ENCODE measurements around the gene XRCC5. TPM values are rescaled to one million over a fixed set of nuclear protein-coding genes. Genes with fewer than 3 reads are reported as not detected.

Gene XRCC5
- polyA plus RNA-seq, 10 donors, result 137 to 205 (median 170) TPM

GRCh38 chr2:216082117-216082711 lies 26.9 kb upstream of the XRCC5 start:
- DNase-seq, result no peak

DNA sequence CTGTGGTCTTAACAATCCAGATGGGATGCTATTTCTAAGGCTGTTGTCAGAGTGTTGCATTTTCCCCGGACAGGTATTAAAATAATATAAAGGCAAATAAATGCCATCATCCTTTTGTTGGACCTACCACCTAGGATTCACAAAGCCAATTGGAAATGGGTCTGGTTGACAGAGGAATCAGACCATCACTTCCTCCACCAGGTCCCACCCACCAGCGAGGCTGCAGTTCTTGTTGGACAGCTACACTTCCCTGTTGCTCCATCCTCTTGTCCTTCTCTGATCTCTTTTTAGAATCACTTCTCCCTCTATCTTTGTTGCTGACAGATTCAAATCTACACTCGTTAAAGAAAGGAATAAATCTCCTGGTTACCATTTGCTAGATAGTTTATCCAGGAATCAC lies 26.3 kb upstream of the XRCC5 start:
- peak in 1 of 3 donors; percentile 32 for DNase-seq

- DNase-seq, result peak; percentile 43 to 72 (median 63)
These were observed 25.5 kb upstream of the XRCC5 start for GRCh38 chr2:216083464-216084281.

GRCh38 chr2:216084547-216084946 lies 24.6 kb upstream of the XRCC5 start:
- no peak for DNase-seq

DNA sequence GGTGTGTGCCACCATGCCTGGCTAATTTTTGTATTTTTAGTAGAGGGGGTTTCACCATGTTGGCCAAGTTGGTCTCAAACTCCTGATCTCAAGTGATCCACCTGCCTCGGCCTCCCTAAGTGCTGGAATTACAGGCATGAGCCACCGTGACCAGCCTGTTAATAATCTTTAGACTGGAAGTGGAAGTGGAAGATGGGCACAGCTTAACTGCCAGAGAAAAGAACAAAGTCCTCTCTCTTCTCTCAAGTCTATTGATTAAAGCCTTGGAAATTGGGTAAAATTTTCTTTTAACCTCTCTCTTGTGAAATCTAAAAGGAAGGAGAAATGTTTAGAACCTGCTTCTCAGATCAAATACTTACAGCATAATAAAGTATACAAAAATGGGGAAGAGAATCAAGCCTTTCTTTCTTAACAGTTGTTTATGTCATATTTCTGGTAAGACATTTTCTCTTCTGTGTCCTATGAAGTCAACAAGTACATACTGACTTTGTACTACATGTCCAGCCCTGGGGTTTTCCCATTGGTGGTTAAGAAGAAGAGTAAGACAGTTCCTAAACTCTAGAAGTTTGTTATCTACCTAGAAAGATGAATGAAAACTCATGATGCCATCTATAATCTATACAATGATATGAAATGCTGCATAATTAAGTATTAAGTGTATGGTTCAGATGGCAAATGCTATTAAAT lies 22.8 kb upstream of the XRCC5 start:
- no peak for DNase-seq

GRCh38 chr2:216090369-216090786 lies 18.8 kb upstream of the XRCC5 start:
- no peak for DNase-seq

DNA sequence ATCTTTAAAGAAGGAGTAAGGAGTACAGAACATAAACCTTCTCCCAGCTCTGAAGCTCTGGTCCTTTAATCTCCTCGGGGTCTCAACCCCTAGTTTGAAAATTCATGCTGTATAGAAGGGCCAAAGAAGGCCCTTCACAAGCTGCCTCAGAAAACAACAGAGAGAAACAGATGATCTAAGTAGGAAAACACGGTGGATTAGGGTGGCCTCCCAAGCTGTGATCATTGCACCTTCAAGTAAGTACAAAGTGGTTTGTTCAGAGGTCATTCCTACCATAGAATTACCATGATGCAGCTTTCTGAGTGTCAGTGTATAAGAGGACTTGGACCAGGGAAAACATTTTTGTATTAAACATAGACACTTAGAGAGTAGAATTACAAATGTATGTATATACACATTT lies 16.5 kb upstream of the XRCC5 start:
- DNase-seq, result no peak

- DNase-seq, result no peak
These were observed 14.4 kb upstream of the XRCC5 start for GRCh38 chr2:216094701-216095100.

DNA sequence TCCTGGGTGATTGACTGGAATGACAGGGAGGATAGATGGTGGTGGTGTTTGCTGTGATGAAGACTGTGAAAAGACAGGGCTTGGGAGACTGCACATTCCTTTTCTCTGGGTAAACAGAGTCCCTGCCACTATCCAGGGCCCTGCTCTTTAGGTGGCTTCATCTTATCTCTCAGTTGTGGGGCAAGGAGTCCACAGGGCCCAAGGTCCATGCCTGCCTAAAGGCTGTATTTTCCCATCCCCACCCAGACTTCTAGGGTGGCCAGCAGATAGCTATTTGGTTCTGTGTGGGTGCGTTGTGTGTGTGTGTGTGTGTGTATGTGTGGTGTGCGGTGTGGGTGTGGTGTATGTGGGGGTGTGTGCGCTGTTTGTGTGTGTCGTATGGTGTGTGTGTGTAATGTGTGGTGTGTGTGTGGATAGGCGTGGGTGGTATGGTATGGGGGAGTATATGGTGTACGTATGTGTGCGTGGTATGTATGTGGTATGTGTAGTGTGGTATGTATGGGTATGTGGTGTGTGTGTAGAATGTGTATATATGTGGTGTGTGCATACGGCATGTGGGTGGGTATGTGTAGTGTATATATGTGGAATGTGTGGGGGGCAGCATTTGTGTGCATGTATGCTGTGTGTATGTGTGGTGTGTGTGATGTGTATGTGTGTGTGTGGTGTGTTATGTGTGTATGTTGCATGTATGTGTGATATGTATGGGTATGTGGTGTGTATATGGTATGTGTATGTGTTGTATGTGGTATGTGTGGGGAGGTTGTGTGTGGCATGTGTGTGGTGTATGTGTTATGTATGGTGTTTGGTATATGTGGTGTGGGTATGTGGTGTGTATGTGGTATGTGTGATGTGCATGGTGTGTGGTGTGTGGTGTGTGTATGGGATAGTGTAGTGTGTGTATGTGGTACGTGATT lies 10.5 kb upstream of the XRCC5 start:
- DNase-seq, result no peak

DNA sequence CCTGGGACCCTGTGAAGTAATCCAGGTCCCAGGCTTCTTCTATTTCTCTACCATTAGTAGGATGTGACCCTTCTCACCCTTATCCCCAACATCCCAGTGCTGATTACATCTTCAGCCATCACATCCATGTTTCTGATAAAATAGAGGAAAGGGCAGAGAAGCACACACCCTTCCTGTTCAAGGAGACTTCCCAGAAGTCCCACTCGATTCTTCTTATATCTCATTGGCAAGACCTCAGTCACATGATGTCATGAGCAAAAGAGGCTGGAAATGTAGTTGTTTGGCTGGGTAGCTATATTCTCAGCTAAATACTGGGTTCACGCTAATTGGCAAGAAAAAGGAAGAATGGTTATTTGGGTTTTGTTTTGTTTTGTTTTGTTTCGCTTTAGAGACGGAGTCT lies 8.0 kb upstream of the XRCC5 start:
- DNase-seq, result no peak

DNA sequence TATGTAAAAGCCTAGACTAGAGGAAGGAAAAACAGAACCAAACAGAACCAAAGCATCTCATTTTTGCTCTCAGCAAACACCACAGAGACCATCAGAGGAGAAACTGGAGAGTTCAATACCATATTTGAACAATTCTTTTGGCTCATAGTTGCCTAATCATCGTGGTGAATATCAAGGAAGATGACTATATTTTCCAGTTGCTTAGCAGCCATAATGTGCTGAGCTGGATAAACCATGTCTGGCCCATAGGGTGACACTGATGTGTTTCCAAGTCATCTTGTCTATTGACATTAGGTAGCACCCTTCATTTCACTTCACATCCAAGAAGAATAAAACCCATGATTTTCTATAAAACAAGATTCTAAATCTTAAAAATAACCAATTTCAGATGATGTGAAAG lies 5.9 kb upstream of the XRCC5 start:
- no peak for DNase-seq

DNA sequence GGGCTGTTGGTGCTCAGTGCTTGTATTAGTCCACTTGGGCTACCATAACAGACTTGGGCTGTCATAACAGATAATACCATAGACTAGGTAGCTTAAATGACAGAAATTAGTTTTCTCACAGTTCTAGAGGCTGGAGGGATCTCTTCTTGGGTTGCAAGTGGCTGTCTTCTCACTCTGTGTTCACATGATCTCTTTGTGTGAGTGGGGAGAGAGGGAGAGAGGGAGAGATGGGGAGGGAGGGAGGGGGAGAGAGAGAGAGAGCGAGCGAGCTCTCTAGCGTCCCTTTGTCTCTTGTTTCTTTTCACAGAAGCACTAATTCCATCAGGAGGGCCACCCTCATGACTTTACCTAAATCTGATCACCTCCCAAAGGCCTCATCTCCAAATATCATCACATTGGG lies 4.5 kb upstream of the XRCC5 start:
- no peak for DNase-seq

DNA sequence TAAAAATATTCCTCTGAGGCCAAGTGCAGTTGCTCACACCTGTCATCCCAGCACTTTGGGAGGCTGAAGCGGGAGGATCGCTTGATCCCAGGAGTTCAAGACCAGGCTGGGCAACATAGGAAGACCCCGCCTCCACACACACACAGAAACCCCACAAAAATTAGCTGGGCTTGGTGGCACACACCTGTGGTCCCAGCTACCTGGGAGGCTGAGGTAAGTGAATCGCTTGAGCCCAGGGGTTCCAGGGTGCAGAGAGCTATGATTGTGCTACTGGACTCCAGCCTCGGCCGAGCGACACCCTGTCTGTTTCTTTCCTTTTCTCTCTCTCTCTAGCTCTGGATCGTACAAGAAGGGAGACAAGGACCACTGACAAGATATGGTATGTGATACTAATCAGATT lies 1.8 kb upstream of the XRCC5 start:
- DNase-seq, result no peak

DNA sequence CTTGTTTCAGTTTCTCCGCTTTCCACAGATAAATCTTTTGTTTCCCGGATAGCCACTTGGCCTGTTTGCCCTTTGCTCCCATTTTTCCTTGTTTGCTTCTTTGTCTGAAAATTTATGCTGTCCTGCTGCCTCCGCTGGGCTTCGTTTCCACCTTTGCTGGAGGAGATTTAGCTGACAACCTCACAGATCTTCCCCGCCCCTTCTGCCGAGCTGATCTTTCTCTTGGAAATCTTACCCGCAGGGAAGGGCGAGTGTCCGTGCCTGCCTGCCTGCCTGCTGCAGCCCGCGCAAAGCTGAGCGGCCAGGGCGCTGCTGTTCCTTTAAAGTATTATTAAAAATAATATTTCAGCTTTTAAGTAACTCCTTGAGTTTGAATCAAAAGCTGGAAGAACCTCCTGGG lies 1.4 kb upstream of the XRCC5 start:
- peak in 1 of 3 donors; percentile 25 for DNase-seq

GRCh38 chr2:216108310-216108966 lies 710 bp upstream of the XRCC5 start:
- peak; percentile 15 to 34 (median 23) for DNase-seq

DNA sequence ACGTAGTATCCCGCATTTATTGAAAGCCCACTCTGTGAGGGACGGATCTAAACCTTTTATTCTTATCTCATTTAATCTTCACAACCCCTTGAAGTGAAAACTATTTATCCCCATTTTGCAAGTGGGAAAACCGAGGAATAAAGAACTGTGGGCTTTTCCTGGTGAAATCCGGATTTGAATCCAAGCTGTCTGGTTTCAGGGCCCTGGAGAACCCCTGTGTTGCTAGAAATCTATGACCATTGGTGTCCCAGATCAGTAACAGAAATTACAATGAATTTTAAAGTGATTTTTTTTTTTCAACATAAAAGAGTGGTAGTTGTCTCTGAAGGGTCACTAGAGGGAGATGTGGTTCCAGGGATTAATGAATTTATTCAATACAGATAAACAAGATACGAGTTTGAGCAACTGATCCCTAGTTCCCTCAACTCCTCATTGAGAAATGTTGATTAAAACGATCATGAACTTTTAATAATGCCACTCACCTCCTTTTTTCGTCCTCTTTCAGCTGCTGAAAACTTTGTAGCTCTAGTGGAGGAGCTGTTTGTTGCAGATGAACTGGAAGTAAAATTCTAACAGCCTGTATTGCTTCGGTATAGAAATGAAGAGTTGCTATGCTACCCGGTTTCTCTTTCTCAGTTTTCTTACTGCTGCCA lies 940 bp downstream of the XRCC5 start:
- peak; percentile 22 to 59 (median 27) for DNase-seq

GRCh38 chr2:216110620-216111019 lies 1.5 kb downstream of the XRCC5 start:
- DNase-seq, result no peak

DNA sequence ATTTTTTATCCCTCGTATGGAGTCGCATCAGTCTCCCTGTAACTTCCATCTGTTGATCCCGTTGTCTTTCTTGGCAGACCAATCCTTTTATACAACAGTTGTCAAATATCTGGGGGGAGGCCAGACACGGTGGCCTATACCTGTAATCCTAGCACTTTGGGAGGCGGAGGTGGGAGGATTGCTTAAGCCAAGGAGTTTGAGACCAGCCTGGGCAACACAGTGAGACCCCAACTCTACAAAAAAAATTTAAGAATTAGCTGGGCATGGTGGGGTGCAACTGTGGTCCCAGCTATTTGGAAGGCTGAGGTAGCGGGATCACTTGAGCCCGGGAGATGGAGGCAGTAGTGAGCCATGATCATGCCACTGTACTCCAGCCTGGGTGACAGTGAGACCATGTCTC lies 2.0 kb downstream of the XRCC5 start:
- DNase-seq, result no peak

- no peak for DNase-seq
These were observed 3.8 kb downstream of the XRCC5 start for GRCh38 chr2:216112926-216113325.

DNA sequence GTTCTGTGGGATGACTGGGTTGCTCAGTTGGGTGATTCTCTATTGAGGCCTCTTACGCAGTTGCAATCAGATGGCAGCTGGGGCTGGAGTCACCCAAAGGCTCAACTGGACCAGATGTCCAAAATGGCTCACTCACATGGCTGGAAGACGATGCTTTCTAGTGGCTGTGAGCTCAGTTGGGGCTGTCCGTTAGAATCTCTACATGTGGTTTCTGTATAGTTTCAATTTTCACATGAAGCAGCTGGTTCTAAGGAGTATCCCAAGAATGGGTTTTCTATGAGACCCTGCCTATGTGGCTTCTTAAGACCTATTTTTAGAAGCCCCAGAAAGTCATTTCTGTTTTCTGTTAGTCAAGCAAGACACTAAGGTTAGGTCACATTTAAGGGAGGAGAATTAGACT lies 4.4 kb downstream of the XRCC5 start:
- DNase-seq, result no peak

GRCh38 chr2:216114382-216114713 lies 5.2 kb downstream of the XRCC5 start:
- DNase-seq, result no peak
